Measurements from ENCODE around the gene TBX2.
"Not testable (repeated sequence)": the region's sequence is repeated elsewhere in the genome, so short reads cannot be mapped to it uniquely, and the experiment has no call there.

TBX2 gene

DNA sequence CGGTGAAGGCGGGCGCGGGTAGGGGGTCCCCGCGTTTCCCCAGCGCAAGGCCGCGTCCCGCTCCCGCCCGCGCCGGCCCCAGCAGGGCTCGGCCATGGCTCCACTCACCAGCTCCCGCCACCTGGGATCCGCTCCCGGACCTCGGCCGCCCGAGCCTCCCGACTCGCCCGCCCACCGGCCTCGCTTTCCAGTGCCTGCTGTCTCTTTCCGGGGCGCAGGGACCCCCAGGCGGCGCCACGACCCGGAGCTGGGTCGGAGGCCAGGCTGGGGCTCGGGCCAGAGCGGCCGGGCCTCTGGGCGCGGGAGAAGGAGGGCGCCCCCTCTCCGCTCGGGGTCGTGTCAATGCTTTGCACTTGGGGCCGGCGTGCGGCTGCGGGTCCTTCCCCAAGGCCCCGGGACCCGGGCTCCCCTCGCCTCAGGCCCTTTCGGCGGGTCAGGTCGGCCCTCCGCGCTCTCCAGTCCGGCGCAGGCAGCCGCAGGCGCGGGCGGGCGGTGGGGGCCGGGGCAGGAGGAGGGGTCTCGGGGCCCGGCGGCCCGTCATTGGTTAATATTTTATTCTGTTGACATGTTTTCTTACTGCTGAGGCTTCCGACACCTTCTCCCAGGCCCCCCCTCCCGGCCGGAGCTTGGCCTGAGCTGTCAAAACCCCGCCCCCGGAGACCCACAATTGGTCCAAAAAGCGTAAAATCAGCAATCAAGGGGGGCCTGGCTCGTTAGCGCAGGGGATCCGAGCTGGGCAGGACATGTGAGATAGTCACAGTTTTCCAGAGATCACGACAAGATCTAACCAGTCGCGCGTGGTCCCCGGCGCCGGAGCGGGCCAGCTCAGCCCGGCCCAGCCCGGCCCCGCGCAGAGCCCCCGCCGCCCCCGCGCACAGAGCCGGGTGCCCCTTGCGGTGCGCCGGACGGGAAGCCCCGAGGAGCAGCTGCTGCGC lies at the start of gene TBX2:
Gene TBX2 (plus strand): TSS at position 713 of the 935 bp plus-strand sequence. CDS start 334 bp downstream, outside the sequence.
- DNase-seq, result no peak

DNA sequence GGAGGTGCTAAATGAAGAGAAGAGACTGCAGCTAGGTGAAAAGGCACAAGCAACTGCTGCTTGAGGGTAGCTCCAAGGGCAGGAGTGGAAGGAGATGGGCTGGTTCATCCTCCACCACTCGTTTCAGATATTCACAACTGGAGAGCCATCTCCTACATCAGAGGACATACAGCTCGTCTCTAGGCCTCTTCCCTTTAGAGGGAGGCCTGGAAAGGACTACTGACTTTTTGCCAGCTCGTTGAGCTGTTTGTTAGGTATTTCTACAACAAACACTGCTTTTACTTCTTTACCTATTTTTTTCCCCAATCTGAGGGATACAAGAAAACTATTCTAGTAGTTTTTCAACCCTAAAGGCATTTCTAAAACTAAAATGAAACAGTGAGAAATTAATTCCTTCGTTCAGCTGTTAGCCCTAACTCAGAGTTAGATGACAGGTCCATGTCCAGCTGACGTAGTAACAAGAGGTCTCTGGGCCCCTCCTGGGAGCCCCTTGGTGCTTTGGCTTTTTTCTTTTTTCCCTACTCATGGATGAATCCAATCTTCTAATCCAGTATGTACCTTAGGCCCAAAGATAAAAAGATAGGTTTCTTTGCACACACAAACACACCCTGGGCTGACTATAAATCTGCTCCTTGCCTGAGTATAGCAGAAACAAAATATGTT lies 47.8 kb upstream of the TBX2 start:
- DNase-seq, result no peak

- no peak for DNase-seq
Observed at GRCh38 chr17:61352408-61352770, 47.3 kb upstream of the TBX2 start.

DNA sequence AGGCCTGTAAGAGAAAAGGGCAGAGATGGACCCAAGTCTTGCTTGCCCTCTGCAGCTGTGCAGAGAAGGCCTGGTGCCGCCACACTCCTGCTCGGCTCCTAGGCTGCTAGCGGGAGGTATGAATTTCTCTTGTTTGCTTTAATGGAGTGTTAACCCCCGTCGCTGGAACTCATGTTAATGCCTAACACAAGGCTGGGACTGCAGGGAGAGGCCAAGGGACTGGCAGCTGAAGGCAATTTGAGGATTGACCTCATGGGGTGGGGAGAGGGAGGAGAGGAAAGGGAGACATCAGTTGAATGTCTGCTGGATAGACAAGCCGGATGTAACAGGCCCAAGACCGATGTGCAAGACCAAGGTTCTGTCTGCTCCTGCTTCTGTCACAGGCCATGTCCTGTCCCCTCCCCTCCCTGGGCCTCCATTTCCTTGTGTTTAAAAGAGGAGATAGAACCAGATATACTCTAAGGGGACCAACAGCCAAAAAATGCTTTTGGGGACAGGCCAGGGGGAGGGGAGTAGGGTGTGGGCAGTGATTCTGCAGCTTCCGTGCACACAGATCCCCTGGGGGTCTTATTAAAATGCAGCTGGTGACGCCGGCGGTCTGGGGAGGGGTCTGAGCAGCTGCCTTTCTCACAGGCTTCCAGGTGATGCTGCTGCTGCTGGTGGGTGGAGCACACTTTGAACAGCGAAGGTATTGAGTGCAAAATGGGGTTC lies 46.7 kb upstream of the TBX2 start:
- DNase-seq, result no peak

GRCh38 chr17:61353615-61354014 lies 46.0 kb upstream of the TBX2 start:
- no peak for DNase-seq

GRCh38 chr17:61354895-61355874 lies 44.5 kb upstream of the TBX2 start:
- DNase-seq, result no peak

- not testable (repeated sequence) for DNase-seq
Observed at GRCh38 chr17:61357061-61357460, 42.6 kb upstream of the TBX2 start.

DNA sequence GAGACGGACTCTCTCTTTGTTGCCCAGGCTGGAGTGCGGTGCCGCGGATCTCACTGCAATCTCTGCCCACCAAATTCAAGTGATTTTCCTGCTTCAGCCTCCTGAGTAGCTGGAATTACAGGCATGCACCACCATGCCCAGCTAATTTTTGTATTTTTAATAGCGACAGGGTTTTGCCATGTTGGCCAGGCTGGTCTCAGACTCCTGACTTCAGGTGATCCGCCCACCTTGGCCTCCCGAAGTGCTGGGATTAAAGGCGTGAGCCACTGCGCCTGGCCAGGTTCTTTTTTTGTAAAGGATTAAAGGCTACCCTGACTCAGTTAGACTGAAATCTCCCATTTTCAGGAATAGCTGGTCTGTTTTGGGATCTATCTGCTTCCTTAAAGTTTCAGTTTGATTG lies 40.1 kb upstream of the TBX2 start:
- not testable (repeated sequence) for DNase-seq

- no peak for DNase-seq
Observed at GRCh38 chr17:61360318-61360943, 39.2 kb upstream of the TBX2 start.

DNA sequence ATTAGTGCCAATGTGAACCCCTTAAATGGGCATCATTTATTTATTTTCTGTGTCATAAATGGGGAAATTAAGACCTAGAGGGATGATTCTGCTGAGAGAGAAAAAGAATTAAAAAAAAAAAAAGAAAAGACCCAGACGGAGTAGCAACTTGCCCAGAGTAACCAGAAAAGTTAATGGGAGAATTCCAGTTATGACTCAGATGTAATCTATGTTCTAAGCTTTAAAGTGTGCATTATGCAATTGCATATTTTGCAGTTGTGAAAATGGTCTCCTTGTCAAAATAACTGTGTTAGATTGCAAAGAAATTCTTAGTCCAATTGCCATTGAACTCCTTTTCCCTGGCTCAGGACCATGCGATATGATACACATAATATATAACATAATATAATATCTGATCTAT lies 38.6 kb upstream of the TBX2 start:
- no peak for DNase-seq

DNA sequence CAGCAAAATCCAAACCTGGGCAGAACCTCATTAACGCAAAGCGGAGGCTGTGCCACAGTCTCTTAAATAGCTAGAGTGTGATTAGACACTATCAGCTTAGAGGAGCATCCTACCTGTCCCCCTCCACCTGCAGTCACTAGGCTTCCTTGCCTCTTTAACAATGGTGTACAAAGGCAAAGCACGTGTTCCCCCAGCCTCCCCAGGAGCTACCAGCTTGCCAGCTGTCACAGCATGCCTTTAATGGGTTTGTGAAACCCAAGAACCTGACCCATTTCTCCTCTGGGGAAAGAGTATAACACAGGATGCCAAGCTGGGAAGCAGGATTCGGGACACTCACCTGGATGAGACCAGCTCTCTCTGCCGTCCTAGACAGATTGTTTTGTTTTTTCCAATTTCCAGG lies 37.2 kb upstream of the TBX2 start:
- no peak for DNase-seq

GRCh38 chr17:61362852-61363600 lies 36.6 kb upstream of the TBX2 start:
- DNase-seq, result no peak

- no peak for DNase-seq
Observed at GRCh38 chr17:61363601-61364462, 35.8 kb upstream of the TBX2 start.

- DNase-seq, result no peak
Observed at GRCh38 chr17:61364463-61364846, 35.2 kb upstream of the TBX2 start.

- DNase-seq, result no peak
Observed at GRCh38 chr17:61366076-61366714, 33.4 kb upstream of the TBX2 start.

- DNase-seq, result peak; percentile 80
Observed at GRCh38 chr17:61366715-61367413, 32.8 kb upstream of the TBX2 start.

DNA sequence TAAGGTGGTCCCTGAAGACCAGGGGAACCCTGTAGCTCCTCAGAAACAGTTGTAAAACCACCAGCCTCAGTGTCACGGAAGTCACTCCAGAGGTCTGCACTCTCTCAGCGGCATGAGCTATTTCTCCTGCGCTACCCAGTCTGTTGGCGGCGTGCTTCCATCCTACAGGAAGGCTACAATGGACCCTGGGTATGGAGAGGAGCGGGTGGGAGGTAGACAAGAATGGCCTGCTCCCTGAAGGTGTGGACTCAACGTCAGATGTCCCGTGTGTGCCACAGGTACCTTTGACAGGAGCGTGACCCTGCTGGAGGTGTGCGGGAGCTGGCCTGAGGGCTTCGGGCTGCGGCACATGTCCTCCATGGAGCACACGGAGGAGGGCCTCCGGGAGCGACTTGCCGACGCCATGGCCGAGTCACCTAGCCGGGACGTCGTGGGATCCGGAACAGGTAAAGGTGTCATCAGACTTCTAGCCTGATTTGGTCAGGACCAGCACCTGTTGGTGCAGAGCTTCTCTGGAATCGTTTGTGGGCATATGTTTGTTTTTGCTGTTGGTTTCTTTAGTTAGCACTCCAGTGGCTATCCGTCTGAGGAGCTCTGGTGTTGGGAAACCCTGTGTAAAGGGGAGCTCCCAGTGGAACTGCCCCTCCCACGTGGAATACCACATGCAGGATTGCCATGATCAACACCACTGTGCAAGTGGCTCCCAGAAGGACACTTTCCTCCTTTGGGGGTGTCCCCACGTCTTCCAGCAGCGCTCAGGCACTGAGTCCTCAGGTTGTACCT lies 31.4 kb upstream of the TBX2 start:
- DNase-seq, result no peak

GRCh38 chr17:61368832-61369450 lies 30.7 kb upstream of the TBX2 start:
- no peak for DNase-seq

Measured in NCI-H510A treated with DMSO at 0.1 percent for 48 hours (cell line).